ENCODE data around the gene TNPO2. TPM values are rescaled to one million over a fixed set of nuclear protein-coding genes. Genes with fewer than 3 reads are reported as not detected.
"Not testable (repeated sequence)": the region's sequence is repeated elsewhere in the genome, so short reads cannot be mapped to it uniquely, and the experiment has no call there.

The TNPO2 gene
- total and polyA plus RNA-seq, 2 of the 13 experiments (the other 11 are each of a cell fraction or from before 2014, with no cell fraction given) = 31.7 to 61.0 TPM

DNA sequence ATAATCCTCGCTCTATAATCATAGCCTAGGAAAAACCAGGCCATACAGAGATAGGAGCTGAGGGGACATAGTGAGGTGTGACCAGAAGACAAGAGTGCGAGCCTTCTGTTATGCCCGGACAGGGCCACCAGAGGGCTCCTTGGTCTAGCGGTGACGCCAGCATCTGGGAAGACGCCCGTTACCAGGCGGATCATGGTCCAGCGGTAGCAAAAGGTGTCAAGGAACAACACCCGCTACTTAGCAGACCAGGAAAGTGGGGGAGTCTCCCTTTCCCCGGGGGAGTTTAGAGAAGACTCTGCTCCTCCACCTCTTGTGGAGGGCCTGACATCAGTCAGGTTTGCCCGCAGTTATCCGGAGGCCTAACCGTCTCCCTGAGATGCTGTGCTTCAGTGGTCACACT lies 11.7 kb downstream of the TNPO2 start:
- TF ChIP-seq, protein P1, sequence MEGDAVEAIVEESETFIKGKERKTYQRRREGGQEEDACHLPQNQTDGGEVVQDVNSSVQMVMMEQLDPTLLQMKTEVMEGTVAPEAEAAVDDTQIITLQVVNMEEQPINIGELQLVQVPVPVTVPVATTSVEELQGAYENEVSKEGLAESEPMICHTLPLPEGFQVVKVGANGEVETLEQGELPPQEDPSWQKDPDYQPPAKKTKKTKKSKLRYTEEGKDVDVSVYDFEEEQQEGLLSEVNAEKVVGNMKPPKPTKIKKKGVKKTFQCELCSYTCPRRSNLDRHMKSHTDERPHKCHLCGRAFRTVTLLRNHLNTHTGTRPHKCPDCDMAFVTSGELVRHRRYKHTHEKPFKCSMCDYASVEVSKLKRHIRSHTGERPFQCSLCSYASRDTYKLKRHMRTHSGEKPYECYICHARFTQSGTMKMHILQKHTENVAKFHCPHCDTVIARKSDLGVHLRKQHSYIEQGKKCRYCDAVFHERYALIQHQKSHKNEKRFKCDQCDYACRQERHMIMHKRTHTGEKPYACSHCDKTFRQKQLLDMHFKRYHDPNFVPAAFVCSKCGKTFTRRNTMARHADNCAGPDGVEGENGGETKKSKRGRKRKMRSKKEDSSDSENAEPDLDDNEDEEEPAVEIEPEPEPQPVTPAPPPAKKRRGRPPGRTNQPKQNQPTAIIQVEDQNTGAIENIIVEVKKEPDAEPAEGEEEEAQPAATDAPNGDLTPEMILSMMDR (CRISPR knock-in tag; IDR thresholded peaks at IDR 0.05) = peak; percentile 42
- TF ChIP-seq ZBTB38 (CRISPR knock-in tag; IDR thresholded peaks at IDR 0.05) (peak; percentile 21; the same call in 1 of the 2 replicates), STAG1 (CRISPR knock-in tag; IDR thresholded peaks at IDR 0.05) (peak; percentile 41), TBX3 (IDR thresholded peaks at IDR 0.05; ENCODE audit: borderline replicate concordance) (0 out of 2 replicates have a peak, but pooled peaks have one; percentile 36), RAD21 (CRISPR knock-in tag; IDR thresholded peaks at IDR 0.05) (peak; percentile 30; the same call in 1 of the 2 replicates)
- TF ChIP-seq, protein P2, sequence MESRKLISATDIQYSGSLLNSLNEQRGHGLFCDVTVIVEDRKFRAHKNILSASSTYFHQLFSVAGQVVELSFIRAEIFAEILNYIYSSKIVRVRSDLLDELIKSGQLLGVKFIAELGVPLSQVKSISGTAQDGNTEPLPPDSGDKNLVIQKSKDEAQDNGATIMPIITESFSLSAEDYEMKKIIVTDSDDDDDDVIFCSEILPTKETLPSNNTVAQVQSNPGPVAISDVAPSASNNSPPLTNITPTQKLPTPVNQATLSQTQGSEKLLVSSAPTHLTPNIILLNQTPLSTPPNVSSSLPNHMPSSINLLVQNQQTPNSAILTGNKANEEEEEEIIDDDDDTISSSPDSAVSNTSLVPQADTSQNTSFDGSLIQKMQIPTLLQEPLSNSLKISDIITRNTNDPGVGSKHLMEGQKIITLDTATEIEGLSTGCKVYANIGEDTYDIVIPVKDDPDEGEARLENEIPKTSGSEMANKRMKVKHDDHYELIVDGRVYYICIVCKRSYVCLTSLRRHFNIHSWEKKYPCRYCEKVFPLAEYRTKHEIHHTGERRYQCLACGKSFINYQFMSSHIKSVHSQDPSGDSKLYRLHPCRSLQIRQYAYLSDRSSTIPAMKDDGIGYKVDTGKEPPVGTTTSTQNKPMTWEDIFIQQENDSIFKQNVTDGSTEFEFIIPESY (CRISPR knock-in tag; IDR thresholded peaks at IDR 0.05) = peak; percentile 99
- CTCF ChIA-PET (ENCODE audit: low intra/inter-chr PET ratio, low total read pairs); H2AFZ ChIP-seq (ENCODE audit: low read length); FAIRE-seq; H4K20me1 ChIP-seq (ENCODE audit: insufficient read depth, low read length); H3K27me3 ChIP-seq (ENCODE audit: control insufficient read depth in 1 of 2, insufficient read depth in 2 of 2, low read length in 2 of 2); H3K79me2 ChIP-seq (ENCODE audit: insufficient read depth, low read length); H3K4me3 ChIP-seq (replicated peaks in 1 of 3; ENCODE audit: insufficient read depth in 1 of 3, low read depth in 2 of 3, low read length in 3 of 3); H3K4me2 ChIP-seq (ENCODE audit: low read depth, low read length); intact Hi-C loops (cut with micrococcal nuclease; ENCODE audit: unreplicated experiment); DNase-seq (ENCODE audit: low spot score); H3K4me1 ChIP-seq (ENCODE audit: insufficient read depth, low read length); H3K27ac ChIP-seq (ENCODE audit: extremely low read length, insufficient read depth, low read length); BruUV-seq (replicated peaks); H3K9me3 ChIP-seq (ENCODE audit: low read length); ATAC-seq; H3K9ac ChIP-seq (ENCODE audit: insufficient read depth, low read depth, low read length); POLR2A ChIA-PET: not testable (repeated sequence)
- in situ Hi-C loops (cut with HindIII; ENCODE audit: extremely low pct_ligation_motif_present, low pct_unique_long_range_greater_than_20kb) = loop anchor here (5.0 kb wide), 1 partner anchor 45 kb away; no protein-coding TSS in a partner anchor
- WGBS (ENCODE audit: low lambda C conversion rate) = 82% methylated on average over 13 of the region's 14 CpGs
- peaks cover 36 to 66% of the 10 kb centered on the region in 2 experiments for H3K36me3 ChIP-seq (replicated peaks in 1 of 2; ENCODE audit: control insufficient read depth in 1 of 2, insufficient read depth in 2 of 2, low read length in 2 of 2)
